SKM-1 treated with dmso at 0.1 percent for 144 hours (cell line): ENCODE data around the gene ALDH1A2.

Experiments
- DNase-seq: peaks from one replicate; lab custom pipeline; 2025; ENCODE audit not compliant: unreplicated experiment; lab: John Stamatoyannopoulos, UW

ALDH1A2 gene

GRCh38 chr15:57947282-57947681, 118.2 kb downstream of the ALDH1A2 start:
- no peak for DNase-seq

DNA sequence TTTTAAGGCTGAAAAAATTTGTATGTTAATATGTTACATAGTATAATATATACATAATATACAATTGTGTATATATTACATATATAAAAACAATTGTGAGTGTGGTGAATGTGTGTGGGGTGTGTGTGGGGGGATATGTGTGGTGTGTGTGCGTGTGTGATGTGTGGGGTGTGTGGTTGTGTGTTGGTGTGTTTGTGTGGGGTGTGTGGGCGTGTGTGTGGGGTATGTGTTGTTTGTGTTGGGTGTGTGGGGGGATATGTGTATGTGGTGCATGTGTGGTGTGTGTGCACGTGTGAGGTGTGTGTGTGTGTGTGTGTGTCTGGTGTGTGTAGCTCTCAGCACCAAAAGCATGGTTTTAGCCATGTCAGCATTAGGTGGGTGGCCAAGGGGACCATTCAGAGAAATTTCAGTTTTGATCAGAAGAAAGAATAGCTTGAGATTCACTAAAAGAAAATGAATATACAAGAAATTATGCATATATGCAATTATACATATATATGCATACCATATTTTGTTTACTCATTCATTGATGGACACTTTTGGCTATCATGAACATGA, 118.9 kb downstream of the ALDH1A2 start:
- DNase-seq: no peak

- no peak for DNase-seq
Measured at GRCh38 chr15:57945616-57946015, 119.9 kb downstream of the ALDH1A2 start.

- no peak for DNase-seq
Measured at GRCh38 chr15:57943754-57944420, 121.6 kb downstream of the ALDH1A2 start.

DNA sequence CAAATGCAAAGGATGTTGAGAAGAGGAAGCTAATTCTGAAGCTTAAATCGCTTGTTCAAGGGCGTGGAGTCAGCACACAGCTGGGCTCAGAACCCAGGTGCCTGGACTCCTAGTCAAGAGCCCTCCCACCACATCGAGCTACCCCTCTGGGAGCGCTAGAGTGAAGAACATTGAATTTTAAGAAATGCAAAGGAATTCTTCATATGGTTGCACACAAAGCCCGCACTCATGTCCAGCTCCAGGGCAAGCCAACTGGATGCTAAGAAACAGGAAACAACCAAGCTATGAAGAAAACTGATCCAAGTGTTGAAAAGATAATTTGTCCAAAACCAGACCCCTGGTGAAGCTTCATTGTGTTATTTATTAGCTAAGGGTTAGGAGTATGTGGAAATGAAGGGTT, 122.3 kb downstream of the ALDH1A2 start:
- no peak for DNase-seq

DNA sequence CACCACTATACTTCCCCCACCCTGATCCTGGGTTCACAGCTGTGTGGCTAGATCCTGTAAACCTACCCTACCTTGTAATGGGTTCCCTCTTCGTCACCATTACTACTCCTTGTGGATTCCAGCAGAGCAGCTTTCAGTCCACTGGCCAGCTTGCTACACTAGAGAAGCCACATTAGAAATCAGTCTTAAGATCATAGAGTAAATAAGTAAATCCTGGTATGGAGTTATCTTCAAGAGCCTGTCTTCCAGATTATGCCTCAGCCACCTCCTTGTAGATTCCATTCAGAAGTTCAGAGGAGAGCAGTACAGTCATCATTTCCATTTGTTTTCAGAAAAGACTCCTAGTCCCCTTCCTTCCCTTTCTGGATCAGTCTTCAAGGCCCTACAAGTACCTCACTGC, 123.7 kb downstream of the ALDH1A2 start:
- DNase-seq: no peak

DNA sequence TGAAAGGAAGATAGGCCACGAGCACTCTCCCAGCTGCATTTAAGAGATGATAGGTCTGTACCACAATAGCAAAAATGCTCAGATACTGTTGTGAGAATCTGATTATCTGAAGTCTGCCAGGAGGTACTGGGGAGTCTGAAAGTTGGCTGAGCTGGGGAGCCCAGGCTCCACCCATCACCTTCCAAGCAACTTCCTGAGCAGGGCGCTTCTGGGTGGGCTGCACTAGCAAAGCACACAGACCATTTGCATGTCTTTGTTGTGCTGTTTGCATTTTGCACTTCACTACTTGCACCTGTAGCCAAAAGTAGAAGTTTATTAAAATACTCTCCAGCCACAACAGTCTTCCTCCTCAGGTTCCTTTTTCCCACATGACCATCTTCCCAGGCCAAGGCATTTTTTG, 133.2 kb downstream of the ALDH1A2 start:
- no peak for DNase-seq

DNA sequence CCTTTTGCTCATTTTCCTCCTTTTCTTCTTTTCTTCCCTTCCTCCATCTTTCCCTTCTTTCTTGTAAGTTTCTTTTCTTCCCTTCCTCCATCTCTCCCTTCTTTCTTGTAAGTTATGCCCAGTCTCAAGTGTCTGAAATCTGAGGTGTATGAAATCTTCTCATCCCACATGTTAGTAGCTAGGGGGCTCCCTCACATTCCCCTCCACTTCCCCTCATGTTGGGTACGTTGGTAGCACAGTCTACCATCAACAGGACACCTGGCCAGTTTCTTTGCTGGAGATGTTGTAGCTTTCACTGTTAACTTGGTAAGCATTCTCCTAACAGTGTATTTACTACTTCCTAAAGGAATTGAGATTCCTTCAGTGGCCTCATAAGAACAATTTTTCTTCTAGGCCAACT, 133.9 kb downstream of the ALDH1A2 start:
- no peak for DNase-seq

DNA sequence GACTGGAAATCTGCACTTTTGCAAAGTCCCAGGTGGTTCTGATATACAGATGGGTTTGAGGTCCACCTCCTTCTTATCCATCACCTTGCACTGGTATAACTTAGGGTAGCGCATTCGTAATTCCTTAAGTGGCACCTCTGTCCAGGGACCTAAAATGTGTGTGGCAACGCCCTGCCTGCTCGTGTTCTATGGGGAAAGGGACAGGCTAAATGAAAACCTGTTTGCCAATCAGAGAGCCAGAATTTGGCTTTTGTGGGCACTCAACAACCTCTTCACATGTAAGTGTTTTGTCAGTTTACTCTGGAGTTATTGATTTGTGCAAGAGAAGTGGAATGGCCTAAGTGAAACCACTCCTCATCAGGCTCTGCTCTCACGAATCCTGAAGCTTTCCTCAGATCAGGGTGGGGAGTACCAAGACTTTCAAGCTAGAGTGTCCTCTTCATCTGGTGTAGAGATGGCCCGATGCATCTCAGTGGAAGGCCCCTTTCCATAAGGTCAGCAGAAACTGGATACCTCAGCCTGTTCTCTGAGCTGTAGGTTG, 138.3 kb downstream of the ALDH1A2 start:
- DNase-seq: no peak

DNA sequence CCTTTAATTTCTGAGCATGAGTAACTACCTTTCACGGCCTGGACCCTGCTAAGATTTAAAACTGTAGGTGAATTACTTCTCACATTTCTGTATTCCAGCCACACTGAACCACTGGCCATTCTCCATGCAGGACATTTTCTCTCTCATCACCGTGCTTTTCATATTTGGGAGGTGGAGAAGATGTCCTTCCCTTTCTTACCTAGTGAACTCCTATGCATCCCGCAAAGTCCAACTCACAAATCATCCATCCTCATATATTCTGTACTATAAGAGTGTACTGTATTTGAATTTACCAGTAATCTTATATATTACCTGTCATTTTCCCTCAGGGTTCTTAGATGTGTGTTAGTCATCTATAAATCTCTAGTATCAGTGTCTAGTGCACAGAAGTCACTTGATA, 139.9 kb downstream of the ALDH1A2 start:
- DNase-seq: no peak

DNA sequence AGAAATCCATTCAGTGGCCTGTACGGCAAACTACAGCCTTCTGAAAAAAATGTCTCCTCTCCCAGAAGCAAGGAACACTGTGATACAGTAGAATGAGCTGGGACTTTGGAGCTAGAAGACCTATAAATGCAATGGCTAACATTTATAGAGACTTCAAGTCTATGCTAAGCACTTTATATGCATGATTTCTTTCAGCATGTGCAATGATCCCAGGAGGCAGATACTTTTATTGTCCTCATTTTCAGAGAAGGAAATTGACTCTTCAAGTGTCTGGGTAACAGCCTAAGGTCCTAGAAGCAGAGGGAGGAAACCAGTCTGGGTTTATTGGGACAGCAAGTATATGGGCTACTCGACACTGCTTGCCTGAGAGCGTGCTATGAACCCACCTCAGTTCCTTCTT, 140.9 kb downstream of the ALDH1A2 start:
- no peak for DNase-seq

DNA sequence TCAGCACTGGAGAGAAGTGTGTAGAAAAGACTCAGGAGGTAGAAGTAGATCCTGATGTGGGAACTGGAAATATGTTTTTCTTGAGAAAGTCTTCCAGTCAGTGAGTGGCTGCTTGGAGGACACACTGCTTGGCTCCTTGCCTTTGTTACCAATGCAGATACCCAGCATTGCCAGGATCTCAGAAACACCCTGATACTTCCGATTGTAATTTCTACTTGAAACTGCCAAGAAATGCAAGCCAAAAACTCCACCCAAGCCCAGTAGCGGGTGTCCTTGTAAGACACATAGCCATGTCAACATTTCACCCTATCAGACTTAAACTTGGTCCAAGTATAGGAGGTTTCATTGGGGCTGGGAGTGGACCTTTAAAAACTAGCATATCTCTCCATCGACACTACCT, 141.8 kb downstream of the ALDH1A2 start:
- DNase-seq: no peak

GRCh38 chr15:57923306-57923705, 142.2 kb downstream of the ALDH1A2 start:
- DNase-seq: no peak

DNA sequence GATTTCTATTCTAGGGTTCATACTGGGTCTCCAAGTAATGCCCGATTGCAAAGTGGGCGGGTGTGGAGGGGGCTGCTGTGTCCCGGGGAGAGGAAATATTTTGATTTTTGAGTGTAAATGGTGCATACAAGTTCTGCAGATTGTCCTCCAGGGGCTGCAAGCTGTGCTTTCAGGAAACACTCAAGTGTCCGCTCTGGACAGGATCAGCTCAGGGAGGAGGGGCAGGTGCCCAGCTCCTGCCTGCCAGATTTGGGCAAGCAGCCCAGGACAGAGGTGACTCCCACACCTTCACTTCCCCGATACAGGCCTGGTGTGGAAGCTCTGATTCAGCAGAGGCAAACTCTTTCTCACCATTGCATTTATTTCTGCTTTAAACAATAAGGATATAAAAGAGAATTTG, 142.7 kb downstream of the ALDH1A2 start:
- DNase-seq: no peak

DNA sequence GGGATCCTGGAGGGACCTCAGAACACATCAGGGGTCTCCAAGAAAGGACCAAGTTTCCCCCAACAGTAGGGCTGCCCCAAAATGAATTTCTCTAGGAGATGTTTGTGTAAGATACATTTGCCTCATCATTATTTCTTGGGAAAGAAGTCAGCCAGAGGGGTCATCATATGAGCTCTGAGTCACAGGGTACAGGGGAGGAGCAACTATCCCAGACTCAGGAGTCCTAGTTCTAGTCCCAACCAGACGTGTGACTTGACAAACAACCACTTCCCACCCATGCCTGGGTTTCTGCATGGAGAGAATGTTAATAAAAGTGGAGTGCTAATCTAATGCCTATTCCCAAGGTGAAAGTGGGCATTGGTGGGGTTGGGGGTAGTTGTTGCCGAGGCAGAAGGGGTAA, 144.1 kb downstream of the ALDH1A2 start:
- no peak for DNase-seq

DNA sequence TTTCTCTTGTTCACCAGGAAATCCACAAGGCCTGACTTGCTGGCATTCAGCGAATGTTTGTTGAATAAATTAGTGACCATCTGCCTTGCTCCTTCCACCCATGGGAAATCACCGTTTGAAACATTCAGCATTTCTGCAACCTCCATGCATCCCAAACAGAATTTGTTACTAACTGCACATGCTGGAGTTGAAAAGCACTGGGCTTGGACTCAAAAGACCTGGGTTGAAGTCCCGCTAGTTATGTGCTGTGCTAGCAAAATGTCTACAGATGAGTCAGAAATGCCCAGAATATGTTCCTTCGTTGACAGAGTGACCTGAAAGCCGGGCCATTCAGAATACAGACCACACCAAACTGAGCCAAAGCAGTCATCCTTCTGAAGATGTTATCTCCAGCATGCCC, 144.6 kb downstream of the ALDH1A2 start:
- no peak for DNase-seq

DNA sequence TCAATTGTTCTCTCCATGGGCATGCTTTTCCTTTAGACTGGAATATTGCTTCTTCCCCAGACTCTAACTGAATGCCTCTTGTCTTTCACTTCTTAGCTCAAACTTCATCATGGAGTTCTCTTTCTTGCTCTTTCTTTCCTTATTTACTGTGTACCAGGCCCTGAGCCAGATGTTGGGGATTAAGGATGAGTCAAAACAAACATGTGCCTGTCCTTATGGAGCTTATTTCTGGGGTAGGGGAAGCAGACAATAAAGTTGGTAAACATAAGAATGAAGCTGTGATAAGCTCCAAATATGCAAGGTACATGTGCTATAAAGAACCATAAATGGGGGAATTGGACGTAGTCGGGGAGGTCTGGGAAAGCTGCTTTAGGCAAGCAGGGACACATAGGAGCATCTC, 145.8 kb downstream of the ALDH1A2 start:
- DNase-seq: no peak

- no peak for DNase-seq
Measured at GRCh38 chr15:57917998-57918397, 147.5 kb downstream of the ALDH1A2 start.

DNA sequence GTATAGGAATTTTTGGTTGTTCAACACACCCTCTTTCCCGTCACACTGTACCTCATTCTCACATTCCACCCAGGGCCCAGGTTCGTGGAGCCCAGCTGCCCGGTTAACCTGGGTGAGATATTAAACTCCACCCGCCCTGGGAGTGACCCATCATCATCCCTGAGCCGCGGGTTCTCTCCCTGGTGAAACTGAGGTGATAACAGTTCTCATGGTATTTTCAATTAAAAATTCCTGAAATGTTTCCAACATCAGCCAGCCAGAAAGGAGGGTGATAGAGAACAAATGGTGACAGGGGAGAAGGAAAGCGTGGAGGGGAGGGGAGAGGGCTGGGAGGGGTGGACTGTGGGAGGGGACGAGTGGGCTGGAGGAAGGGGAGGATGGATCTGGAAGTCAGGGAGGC, 148.8 kb downstream of the ALDH1A2 start:
- DNase-seq: no peak

DNA sequence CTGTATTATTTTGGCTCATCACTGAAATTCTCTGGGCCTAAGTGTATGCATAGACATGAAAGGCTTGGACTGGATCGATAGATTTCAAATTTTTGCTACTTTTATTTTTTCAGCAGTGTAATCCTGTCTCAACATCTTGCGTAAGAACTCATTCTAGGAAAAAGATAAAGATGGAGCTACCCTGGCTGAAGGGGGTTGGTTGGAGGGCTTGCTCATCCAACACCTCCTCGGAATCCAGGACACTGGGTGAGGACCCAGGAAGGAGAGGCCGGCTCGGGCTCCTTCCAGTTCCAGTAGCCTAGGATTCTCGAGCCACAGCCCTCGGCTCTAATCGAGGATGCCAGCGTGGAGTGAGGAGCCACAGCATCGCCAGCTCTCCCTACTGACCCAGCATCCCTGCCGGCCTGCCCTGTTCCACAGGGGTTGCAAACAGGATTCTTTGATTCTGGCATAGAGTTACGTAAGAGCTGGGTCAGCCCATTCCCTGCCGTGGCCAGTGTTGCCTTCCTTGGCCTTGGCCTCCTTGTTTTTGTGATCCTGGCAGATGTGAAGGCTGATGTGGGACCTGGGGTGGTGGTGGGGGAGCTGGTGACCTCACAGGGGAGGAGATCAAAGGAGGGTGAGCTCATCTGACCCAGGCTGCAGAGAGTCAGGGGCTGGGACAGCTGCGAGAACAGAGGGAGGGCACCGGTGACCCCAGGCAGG, 149.5 kb downstream of the ALDH1A2 start:
- DNase-seq: no peak

GRCh38 chr15:57914350-57915055, 151.0 kb downstream of the ALDH1A2 start:
- no peak for DNase-seq

DNA sequence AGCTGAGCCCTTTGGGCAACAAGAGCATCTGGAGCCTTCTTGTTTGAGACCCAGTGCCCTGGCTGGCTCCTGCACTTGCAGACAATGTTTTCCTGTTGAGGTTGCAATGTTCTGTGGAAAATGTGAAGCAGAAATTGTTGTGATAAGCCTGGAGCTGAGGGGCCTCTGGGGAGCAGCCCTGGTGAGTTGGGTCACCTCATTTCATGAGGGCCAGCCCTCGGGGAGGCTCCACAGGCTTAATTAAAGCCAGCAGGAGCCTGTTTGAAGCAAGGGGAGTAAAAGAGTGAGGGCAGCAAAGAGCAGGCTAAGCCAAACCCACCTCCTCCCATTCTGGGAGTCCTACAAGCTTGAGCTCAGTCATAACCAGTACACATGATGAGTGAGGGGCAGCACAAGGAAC, 154.3 kb downstream of the ALDH1A2 start:
- no peak for DNase-seq
